ENCODE measurements around the gene GPBAR1.
"Not testable (repeated sequence)": the region's sequence is repeated elsewhere in the genome, so short reads cannot be mapped to it uniquely, and the experiment has no call there.

Gene GPBAR1

GRCh38 chr2:218290316-218291261 lies 29.8 kb downstream of the GPBAR1 start:
- no peak for DNase-seq

- no peak for DNase-seq
Measured at GRCh38 chr2:218291318-218292047, 30.7 kb downstream of the GPBAR1 start.

- peak; percentile 71 for DNase-seq
Measured at GRCh38 chr2:218292048-218293014, 31.5 kb downstream of the GPBAR1 start, which contains the start of gene TMBIM1. TSS of gene TMBIM1 (minus strand) at chr2:218292503. CDS start at chr2:218282141, 10,362 bp downstream.

- no peak for DNase-seq
Measured at GRCh38 chr2:218293715-218294429, 33.1 kb downstream of the GPBAR1 start.

- peak; percentile 38 for DNase-seq
Measured at GRCh38 chr2:218294430-218295022, 33.7 kb downstream of the GPBAR1 start.

GRCh38 chr2:218295029-218295428 lies 34.2 kb downstream of the GPBAR1 start:
- DNase-seq: peak; percentile 58

GRCh38 chr2:218296200-218296599 lies 35.4 kb downstream of the GPBAR1 start:
- no peak for DNase-seq

GRCh38 chr2:218296847-218297246 lies 36.0 kb downstream of the GPBAR1 start:
- DNase-seq: no peak

GRCh38 chr2:218298314-218298875 lies 37.6 kb downstream of the GPBAR1 start:
- no peak for DNase-seq

- no peak for DNase-seq
Measured at GRCh38 chr2:218300141-218300540, 39.3 kb downstream of the GPBAR1 start.

- DNase-seq: peak; percentile 94
Measured at GRCh38 chr2:218301176-218301819, 40.5 kb downstream of the GPBAR1 start.

GRCh38 chr2:218305383-218305782 lies 44.6 kb downstream of the GPBAR1 start:
- no peak for DNase-seq

GRCh38 chr2:218306184-218306920 lies 45.5 kb downstream of the GPBAR1 start:
- DNase-seq: no peak

- DNase-seq: no peak
Measured at GRCh38 chr2:218307415-218308090, 46.7 kb downstream of the GPBAR1 start.

- no peak for DNase-seq
Measured at GRCh38 chr2:218310853-218311540, 50.2 kb downstream of the GPBAR1 start.

GRCh38 chr2:218311541-218312266 lies 50.9 kb downstream of the GPBAR1 start:
- not testable (repeated sequence) for DNase-seq

GRCh38 chr2:218312267-218312756 lies 51.5 kb downstream of the GPBAR1 start:
- no peak for DNase-seq

- no peak for DNase-seq
Measured at GRCh38 chr2:218313356-218313755, 52.5 kb downstream of the GPBAR1 start.
